ENCODE data around the gene C1QTNF1.

DNA sequence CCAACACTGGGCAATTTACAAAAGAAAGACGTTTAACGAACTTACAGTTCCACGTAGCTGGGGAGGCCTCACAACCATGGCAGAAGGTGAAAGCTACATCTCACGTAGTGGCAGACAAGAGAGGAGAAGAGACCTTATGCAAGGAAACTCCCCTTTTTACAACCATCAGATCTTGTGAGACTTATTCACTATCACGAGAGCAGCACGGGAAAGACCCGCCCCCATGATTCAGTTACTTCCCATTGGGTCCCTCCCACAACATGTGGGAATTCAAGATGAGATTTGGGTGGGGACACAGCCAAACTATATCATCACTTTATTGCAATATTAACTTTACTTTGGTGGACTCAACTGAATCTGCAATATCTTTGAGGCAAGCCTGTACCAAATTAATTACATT, 38.7 kb downstream of the C1QTNF1 start:
- TF ChIP-seq, protein P1, sequence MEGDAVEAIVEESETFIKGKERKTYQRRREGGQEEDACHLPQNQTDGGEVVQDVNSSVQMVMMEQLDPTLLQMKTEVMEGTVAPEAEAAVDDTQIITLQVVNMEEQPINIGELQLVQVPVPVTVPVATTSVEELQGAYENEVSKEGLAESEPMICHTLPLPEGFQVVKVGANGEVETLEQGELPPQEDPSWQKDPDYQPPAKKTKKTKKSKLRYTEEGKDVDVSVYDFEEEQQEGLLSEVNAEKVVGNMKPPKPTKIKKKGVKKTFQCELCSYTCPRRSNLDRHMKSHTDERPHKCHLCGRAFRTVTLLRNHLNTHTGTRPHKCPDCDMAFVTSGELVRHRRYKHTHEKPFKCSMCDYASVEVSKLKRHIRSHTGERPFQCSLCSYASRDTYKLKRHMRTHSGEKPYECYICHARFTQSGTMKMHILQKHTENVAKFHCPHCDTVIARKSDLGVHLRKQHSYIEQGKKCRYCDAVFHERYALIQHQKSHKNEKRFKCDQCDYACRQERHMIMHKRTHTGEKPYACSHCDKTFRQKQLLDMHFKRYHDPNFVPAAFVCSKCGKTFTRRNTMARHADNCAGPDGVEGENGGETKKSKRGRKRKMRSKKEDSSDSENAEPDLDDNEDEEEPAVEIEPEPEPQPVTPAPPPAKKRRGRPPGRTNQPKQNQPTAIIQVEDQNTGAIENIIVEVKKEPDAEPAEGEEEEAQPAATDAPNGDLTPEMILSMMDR (IDR thresholded peaks at IDR 0.05; ENCODE audit: poor library complexity), result no peak
- TF ChIP-seq EZH2 (IDR thresholded peaks at IDR 0.05; ENCODE audit: borderline replicate concordance) (no peak), EZH2phosphoT487 (IDR thresholded peaks at IDR 0.05; ENCODE audit: low read depth, severe bottlenecking, unreplicated experiment) (no peak)

Measured in hepatocyte (in vitro differentiated cells).